A549 (cell line): ENCODE measurements around the gene SORL1. TPM values are rescaled to one million over a fixed set of nuclear protein-coding genes. Genes with fewer than 3 reads are reported as not detected.

ENCODE experiments used
- ATAC-seq, 2 experiments: fragments of 200-7000 bp in 1 of 2; fragments of >200 bp in 1 of 2; cut with Nextera tagmentation in 1 of 2; cut with Tn5 transposase in 1 of 2; 3 replicates each; pipeline versions ENCODE4 v1.8.0 to v1.9.1; 2018 to 2020; ENCODE audit warnings: mild to moderate bottlenecking in 1 of 2, moderate library complexity in 1 of 2
- CTCF ChIA-PET: fragments of 300-600 bp; sonication (Branson Sonifier 250); formaldehyde crosslinking; extraction: SDS; loops from one replicate; lab custom pipeline; 2021; ENCODE audit warnings: antibody characterized with exemption, inconsistent platforms; lab: Yijun Ruan, JAX
- POLR2A ChIA-PET: fragments of 350-600 bp; formaldehyde crosslinking; extraction: SDS; loops from one replicate; lab custom pipeline; 2021; ENCODE audit warnings: antibody characterized with exemption, inconsistent platforms; lab: Yijun Ruan, JAX
- DNase-seq, 2 experiments: peaks; one replicate each; pipeline versions ENCODE4 v3.0.0 to v3.0.0-alpha.2; 2011 to 2016; ENCODE audit warnings: low read depth in 1 of 2, low spot score in 1 of 2
- FAIRE-seq: peaks from 2 replicates; lab custom pipeline; 2011; peaks lifted over from hg19 to GRCh38; lab: Jason Lieb, UNC
- H3K27ac ChIP-seq, 2 experiments: fragments of >200 bp; sonication (Bioruptor Twin); formaldehyde crosslinking; 3 replicates each; pipeline ENCODE4 v1.5.1; 2016 to 2017
- H3K4me1 ChIP-seq: fragments of >200 bp; sonication (Bioruptor Twin); formaldehyde crosslinking; 3 replicates; pipeline ENCODE4 v1.6.1; 2016
- H3K4me2 ChIP-seq: fragments of >200 bp; sonication (Bioruptor Twin); formaldehyde crosslinking; 3 replicates; pipeline ENCODE4 v1.6.1; 2016
- H3K4me3 ChIP-seq: fragments of >200 bp; sonication (Bioruptor Twin); formaldehyde crosslinking; 3 replicates; pipeline ENCODE4 v1.5.1; 2016
- H3K9me3 ChIP-seq: fragments of >200 bp; sonication (Bioruptor Twin); formaldehyde crosslinking; 3 replicates; pipeline ENCODE4 v1.6.1; 2016
- CHD4 ChIP-seq: fragments of 200-600 bp; sonication (generic); IDR thresholded peaks from 2 replicates; pipeline ENCODE4 v1.6.1; 2016; ENCODE audit warnings: antibody characterized with exemption, mild to moderate bottlenecking, borderline replicate concordance
- FOSB ChIP-seq: fragments of 250-450 bp; sonication (Bioruptor Pico); IDR thresholded peaks from 2 replicates; pipeline ENCODE4 v1.5.0; 2020; ENCODE audit warnings: mild to moderate bottlenecking, moderate library complexity
- GATA3 ChIP-seq: IDR thresholded peaks from 2 replicates; pipeline ENCODE4 v1.6.1; 2012; ENCODE audit warnings: borderline replicate concordance
- HDAC2 ChIP-seq: fragments of 200-600 bp; sonication (generic); IDR thresholded peaks from 2 replicates; pipeline ENCODE4 v1.6.1; 2016
- MAFK ChIP-seq: fragments of 450-650 bp; IDR thresholded peaks from 2 replicates; pipeline ENCODE4 v1.6.1; 2014; ENCODE audit not compliant: partially characterized antibody
- MAX ChIP-seq: IDR thresholded peaks from 2 replicates; pipeline ENCODE4 v1.6.1; 2012
- PBX3 ChIP-seq: IDR thresholded peaks from 2 replicates; pipeline ENCODE4 v1.6.1; 2012
- POLR2AphosphoS2 ChIP-seq: conservative IDR thresholded peaks from 2 replicates; pipeline ENCODE4 v1.6.1; 2012; ENCODE audit warnings: low read length, improper control_type of control experiment, inconsistent platforms
- RCOR1 ChIP-seq: fragments of 150-350 bp; IDR thresholded peaks from 2 replicates; pipeline ENCODE4 v1.6.1; 2014; ENCODE audit warnings: antibody characterized with exemption, low read length, low read depth
- TFCP2L1 ChIP-seq: fragments of 250-450 bp; sonication (Bioruptor Pico); IDR thresholded peaks from 2 replicates; pipeline ENCODE4 v1.5.0; 2021; ENCODE audit warnings: mild to moderate bottlenecking
- USF2 ChIP-seq: fragments of 450-650 bp; IDR thresholded peaks from 2 replicates; pipeline ENCODE4 v1.6.1; 2014; ENCODE audit warnings: antibody characterized with exemption
- ZC3H11A ChIP-seq: fragments of 450-650 bp; IDR thresholded peaks from 2 replicates; pipeline ENCODE4 v1.6.1; 2014; ENCODE audit warnings: antibody characterized with exemption, mild to moderate bottlenecking
- ZNF302 ChIP-seq: fragments of 250-450 bp; sonication (Bioruptor Pico); IDR thresholded peaks from 2 replicates; pipeline ENCODE4 v1.9.0; 2021; ENCODE audit warnings: inconsistent platforms, mild to moderate bottlenecking, moderate library complexity
- ZSCAN20 ChIP-seq: fragments of 250-450 bp; sonication (Bioruptor Pico); IDR thresholded peaks from 2 replicates; pipeline ENCODE4 v1.8.0; 2022; ENCODE audit warnings: mild to moderate bottlenecking, moderate library complexity
- WGBS: methylation state at CpG from one replicate; pipeline ENCODE4 v1.1.6; 2017; ENCODE audit errors: missing lambda C conversion rate; 5-methylcytosine and 5-hydroxymethylcytosine counted together
- polyA plus RNA-seq, 4 experiments: library from polyadenylated mRNA; depleted of rRNA in 3 of 4; stranded (reverse); fragments of >200 nt; fragmentation: RNase III in 1 of 4; extraction: RNeasy Plus Mini Kit Qiagen cat#74134 plus additional on column Dnase treatment in 1 of 4; gene quantifications; 2 replicates in 3 of 4; 3 replicates in 1 of 4; pipeline ENCODE4 v1.2.3, GENCODE V29; 2011 to 2017
- TF ChIP-seq, protein P1 (sequence below): fragments of 150-350 bp; IDR thresholded peaks from 2 replicates; pipeline ENCODE4 v1.6.1; 2014; ENCODE audit warnings: low read depth, mild to moderate bottlenecking, low read length

SORL1 gene
- polyA plus RNA-seq, 2 of the 4 experiments (the other 2 are of a cell fraction): 0.45 to 3.8 TPM

DNA sequence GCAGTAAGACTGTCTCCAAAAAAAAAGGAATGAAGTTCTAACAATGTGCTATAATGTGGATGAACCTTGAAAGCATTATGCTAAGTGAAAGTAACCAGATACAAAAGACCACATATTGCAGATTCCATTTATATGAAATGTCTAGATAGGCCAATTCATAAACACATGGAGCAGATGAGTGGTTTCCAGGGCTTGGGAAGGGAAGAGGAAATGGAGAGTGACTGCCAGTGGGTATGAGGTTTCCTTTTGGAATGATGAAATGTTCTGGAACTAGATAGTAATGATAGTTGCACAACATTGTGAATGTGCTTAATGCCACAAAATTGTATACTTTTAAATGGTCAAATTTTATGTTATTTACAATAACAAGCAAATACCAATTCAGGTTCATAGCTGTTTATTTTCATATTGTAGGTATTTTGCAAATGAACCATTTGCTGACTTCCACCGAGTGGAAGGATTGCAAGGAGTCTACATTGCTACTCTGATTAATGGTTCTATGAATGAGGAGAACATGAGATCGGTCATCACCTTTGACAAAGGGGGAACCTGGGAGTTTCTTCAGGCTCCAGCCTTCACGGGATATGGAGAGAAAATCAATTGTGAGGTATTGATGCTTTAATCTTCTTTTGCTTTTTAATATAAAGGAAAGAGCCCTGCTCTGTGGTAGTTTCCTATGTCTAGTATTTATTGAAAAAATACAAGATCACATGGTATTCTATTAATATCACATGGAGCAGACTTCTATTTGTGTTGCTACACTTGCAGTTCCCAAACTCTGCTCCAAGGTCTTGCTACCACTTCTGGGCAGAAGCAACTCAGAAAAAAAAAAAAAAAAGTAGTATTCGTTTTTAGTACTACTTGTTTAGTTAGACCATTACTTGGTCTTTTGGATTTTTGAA is 68.4 kb downstream of the SORL1 start:
- CTCF ChIA-PET: interaction anchor here (1.2 kb wide), 1 partner anchor 28 kb away, joined by 3 read pairs; no protein-coding TSS in a partner anchor
- no peak for DNase-seq
- H3K4me3 ChIP-seq: no peak overlapping the region
- ATAC-seq: no peak
- POLR2A ChIA-PET: no interaction called here
- no peaks in the 10 kb centered on the region for H3K4me1 ChIP-seq
- H3K9me3 ChIP-seq: no peaks in the 10 kb centered on the region
- no peak overlapping the region for H3K27ac ChIP-seq
- 43% methylated on average over 4 of the region's 4 CpGs for WGBS
- no peak overlapping the region for H3K4me2 ChIP-seq
- TF ChIP-seq TFCP2L1 (CRISPR knock-in tag): no peak
- no peak for TF ChIP-seq RCOR1
- no peak for TF ChIP-seq GATA3
- TF ChIP-seq FOSB: no peak
- TF ChIP-seq CHD4: no peak
- no peak for TF ChIP-seq ZC3H11A
- no peak for TF ChIP-seq PBX3
- FAIRE-seq: no peak

- no peaks in the 10 kb centered on the region for H3K4me1 ChIP-seq
- FAIRE-seq (no peak), ATAC-seq (no peak), DNase-seq (no peak)
- TF ChIP-seq POLR2AphosphoS2 (no peak), MAFK (no peak), GATA3 (no peak), MAX (no peak), ZC3H11A (no peak), RCOR1 (no peak), ZNF302 (CRISPR knock-in tag) (no peak), HDAC2 (no peak), ZSCAN20 (no peak), USF2 (no peak)
- TF ChIP-seq, protein P1, sequence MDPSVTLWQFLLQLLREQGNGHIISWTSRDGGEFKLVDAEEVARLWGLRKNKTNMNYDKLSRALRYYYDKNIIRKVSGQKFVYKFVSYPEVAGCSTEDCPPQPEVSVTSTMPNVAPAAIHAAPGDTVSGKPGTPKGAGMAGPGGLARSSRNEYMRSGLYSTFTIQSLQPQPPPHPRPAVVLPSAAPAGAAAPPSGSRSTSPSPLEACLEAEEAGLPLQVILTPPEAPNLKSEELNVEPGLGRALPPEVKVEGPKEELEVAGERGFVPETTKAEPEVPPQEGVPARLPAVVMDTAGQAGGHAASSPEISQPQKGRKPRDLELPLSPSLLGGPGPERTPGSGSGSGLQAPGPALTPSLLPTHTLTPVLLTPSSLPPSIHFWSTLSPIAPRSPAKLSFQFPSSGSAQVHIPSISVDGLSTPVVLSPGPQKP: no peak
- no peak overlapping the region for H3K27ac ChIP-seq
- H3K9me3 ChIP-seq: no peaks in the 10 kb centered on the region
- ChIA-PET POLR2A (no interaction called here), CTCF (interaction anchor here (1.2 kb wide), 1 partner anchor 27 kb away, joined by 3 read pairs; no protein-coding TSS in a partner anchor)
- no peak overlapping the region for H3K4me2 ChIP-seq
- no peak overlapping the region for H3K4me3 ChIP-seq
- WGBS: 53% methylated on average over 4 of the region's 4 CpGs
Observed at GRCh38 chr11:121521145-121522042, 69.3 kb downstream of the SORL1 start.
